Stimulated activated CD4-positive, alpha-beta T cell treated with anti-CD3 and anti-CD28 coated beads, Interleukin-12 subunit alpha, Interleukin-12 subunit beta, amount 100 ng/mL, for 4 hours (primary cell): ENCODE measurements around the gene NCR1.
"Not testable (repeated sequence)": the region's sequence is repeated elsewhere in the genome, so short reads cannot be mapped to it uniquely, and the experiment has no call there.

Experiments
- DNase-seq: peaks from one replicate; pipeline ENCODE4 v3.0.0-alpha.2; 2020

NCR1 gene

DNA sequence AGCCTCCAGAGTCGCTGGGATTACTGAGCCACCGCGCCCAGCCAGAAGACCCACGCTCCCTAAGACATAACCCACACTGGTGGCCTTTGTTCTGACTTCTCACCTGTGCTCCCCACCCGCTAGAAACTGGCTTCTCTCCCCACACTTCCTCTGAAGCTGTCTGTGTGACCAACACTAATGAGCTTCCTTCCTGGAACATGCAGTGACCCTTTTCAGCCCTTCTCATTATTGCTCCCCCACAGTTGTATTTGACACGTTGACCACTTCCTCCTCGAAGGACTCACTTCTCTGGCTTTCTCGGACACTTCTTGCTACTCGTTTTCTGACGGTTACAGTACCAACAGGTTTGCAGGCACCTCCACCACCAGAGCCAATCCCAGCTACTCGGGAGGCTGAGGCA is 10.9 kb downstream of the NCR1 start:
- DNase-seq: no peak

- DNase-seq: no peak
These were observed 12.6 kb downstream of the NCR1 start for GRCh38 chr19:54918499-54918898.

- not testable (repeated sequence) for DNase-seq
These were observed 14.0 kb downstream of the NCR1 start for GRCh38 chr19:54919646-54920563.

- DNase-seq: no peak
These were observed 15.1 kb downstream of the NCR1 start for GRCh38 chr19:54921082-54921481.

- no peak for DNase-seq
These were observed 17.3 kb downstream of the NCR1 start for GRCh38 chr19:54923276-54923675.

DNA sequence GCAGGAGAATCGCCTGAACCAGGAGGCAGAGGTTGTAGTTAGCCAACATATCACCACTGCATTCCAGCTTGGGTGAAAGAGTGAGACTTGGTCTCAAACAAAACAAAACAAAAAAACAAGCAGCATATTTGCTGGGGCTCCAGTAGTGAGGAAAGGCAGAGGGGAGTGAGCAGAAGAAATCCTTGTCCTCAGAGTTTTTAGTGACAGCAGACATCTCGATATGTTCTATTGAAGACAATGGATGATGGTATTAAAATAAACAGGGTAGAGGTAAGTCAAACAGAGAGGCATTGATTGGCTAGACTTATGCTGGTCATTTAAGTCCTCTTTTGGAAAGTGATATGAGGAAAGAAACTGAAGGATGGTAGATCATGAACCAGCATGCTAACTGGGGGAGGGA is 22.4 kb downstream of the NCR1 start:
- DNase-seq: no peak

- DNase-seq: no peak
These were observed 32.0 kb downstream of the NCR1 start for GRCh38 chr19:54937926-54938325.

DNA sequence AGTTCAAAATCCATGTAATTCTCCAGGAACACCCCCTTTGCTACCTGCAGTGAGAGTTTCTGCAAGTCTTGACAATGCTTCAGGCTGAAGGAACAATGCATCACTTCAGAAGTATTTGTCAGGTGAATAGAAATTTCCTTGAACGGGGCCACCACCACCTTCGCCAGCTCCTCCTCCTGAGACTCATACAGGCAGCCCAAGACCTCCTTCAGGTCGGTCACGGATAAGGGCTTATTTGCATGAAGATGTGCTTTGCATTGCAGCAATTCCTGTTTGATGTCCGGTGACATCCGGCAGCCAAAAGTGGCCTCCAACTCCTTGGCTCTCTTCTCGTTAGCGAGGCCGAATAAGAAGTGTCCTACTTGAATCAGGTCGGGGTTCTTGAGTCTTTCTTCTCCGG is 33.0 kb downstream of the NCR1 start:
- no peak for DNase-seq

DNA sequence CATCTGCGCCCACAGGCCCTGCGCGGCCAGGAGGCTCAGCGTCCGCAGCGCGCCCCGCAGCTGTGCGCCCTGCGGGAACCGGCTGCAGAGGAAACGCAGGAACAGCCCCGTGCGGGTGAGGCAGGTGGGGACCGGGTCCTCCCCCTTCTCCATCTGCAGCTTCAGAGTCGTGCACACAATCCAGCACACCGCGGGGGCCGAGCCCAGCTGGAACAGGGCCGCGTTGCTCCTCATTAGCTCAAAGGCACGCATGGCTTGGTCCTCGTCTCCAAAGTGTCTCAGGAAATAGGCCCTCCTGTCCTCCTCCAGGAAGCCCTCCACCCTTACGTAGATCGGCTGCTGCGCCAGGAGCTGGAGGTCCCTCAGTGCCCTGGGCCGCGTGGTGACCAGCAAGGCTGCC is 33.6 kb downstream of the NCR1 start:
- DNase-seq: not testable (repeated sequence)

- DNase-seq: not testable (repeated sequence)
These were observed 37.9 kb downstream of the NCR1 start for GRCh38 chr19:54943772-54944361.

DNA sequence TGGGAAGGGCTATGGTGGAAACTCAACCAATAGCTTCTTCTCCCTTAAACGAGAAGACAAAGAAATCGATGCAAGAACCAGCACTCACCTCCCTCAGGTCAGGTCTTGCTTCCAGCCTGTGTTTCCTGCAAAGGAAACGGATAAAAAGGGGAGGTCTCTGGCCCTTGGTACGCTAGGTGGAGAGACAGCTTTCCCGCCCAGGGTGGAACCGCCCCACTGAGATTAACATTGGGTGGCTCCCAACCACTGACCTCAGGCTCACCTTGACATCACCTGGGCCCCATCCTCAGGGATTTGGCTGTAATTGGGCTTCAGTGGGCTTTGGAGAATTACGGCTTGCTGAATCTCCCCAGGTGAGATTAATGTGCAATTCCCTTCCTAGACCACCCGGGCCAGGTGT is 41.4 kb downstream of the NCR1 start, which contains the start of gene NLRP7:
NLRP7 (minus strand) TSS at position 150 of the 400 bp plus-strand sequence.
- DNase-seq: no peak

DNA sequence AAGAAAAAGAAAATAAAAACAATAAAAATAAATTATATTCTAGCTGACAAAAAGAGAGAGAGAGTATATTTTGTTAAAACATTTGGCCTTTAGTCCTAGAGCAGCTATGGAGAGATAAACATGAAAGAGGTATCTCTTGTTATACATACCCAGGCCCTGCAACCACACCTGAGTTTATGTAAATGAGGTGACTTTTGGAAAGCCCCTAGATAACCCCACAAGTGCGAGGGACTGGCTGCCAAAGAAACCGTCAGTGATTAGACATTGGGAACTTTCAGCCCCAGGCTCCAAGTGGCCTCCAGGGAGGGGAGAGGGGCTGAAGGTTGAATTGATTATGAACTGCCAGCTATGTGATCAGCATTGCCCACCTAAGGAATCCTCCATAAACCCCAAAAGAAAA is 43.5 kb downstream of the NCR1 start:
- DNase-seq: no peak

- DNase-seq: not testable (repeated sequence)
These were observed 44.6 kb downstream of the NCR1 start for GRCh38 chr19:54950580-54950979.

- no peak for DNase-seq
These were observed 46.8 kb downstream of the NCR1 start for GRCh38 chr19:54952591-54953344.

- DNase-seq: not testable (repeated sequence)
These were observed 47.4 kb downstream of the NCR1 start for GRCh38 chr19:54953345-54953713.

DNA sequence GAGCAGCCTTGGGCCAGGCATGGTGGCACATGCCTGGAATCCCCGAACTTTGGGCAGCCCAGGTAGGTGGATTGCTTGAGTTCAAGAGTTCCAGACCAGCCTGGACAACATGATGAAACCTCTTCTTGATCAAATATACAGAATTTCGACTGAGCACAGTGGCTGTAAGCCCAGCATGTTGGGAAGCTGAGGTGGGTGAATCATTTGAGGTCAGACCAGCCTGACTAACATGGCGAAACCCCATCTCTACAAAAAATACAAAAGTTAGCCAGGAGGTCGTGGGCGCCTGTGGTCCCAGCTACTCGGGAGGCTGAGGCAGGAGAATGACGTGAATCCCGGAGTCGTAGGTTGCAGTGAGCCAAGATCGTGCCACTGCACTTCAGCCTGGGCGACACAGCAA is 49.4 kb downstream of the NCR1 start:
- DNase-seq: no peak

DNA sequence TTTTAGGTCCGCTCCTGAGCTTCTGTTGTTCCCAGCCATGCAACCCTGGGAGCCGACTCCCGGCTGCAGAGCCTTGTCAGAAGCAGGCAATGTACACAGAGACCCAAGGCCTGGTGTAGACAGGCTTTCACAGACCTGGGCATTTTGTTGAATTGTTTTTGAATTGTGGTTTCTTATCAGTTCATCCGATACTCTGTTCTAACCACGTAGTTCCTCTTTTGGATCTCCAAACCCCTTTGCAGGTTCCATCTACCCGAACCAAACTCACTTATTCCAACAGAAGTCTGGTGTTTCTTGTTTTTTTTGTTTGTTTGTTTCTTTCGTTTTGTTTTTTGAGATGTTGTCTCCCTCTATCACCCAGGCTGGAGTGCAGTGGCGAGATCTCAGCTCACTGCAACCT is 53.9 kb downstream of the NCR1 start:
- DNase-seq: no peak
